Ureter (tissue), 1 donor: ENCODE measurements around the gene EML6. TPM values are rescaled to one million over a fixed set of nuclear protein-coding genes. Genes with fewer than 3 reads are reported as not detected.

Experiments used
- DNase-seq: peaks from one replicate; pipeline ENCODE4 v3.0.0-alpha.2; 2020; ENCODE audit warnings: low spot score
- total RNA-seq: library from RNA; stranded (reverse); gene quantifications from one replicate; pipeline ENCODE4 v1.2.4, GENCODE V29; 2023
- donor health status: DM: yes; HTN: yes; CAD: no.

Gene EML6
- total RNA-seq, 1 donor from 2014 or later = 5.4 TPM

GRCh38 chr2:54879032-54879431 is 155.6 kb downstream of the EML6 start:
- DNase-seq = no peak

- DNase-seq = no peak
Measured at GRCh38 chr2:54879598-54880332, 156.3 kb downstream of the EML6 start.

GRCh38 chr2:54880428-54880827 is 157.0 kb downstream of the EML6 start:
- DNase-seq = no peak

GRCh38 chr2:54881759-54882158 is 158.3 kb downstream of the EML6 start:
- DNase-seq = no peak

GRCh38 chr2:54885891-54886290 is 162.4 kb downstream of the EML6 start:
- no peak for DNase-seq

GRCh38 chr2:54887850-54888545 is 164.5 kb downstream of the EML6 start:
- no peak for DNase-seq

- DNase-seq = no peak
Measured at GRCh38 chr2:54889053-54889452, 165.6 kb downstream of the EML6 start.

GRCh38 chr2:54891909-54892308 is 168.4 kb downstream of the EML6 start:
- DNase-seq = no peak

- DNase-seq = no peak
Measured at GRCh38 chr2:54894467-54894866, 171.0 kb downstream of the EML6 start.

GRCh38 chr2:54895730-54896129 is 172.3 kb downstream of the EML6 start:
- DNase-seq = no peak

- no peak for DNase-seq
Measured at GRCh38 chr2:54897420-54898310, 174.2 kb downstream of the EML6 start.

- no peak for DNase-seq
Measured at GRCh38 chr2:54898456-54899226, 175.2 kb downstream of the EML6 start.

- no peak for DNase-seq
Measured at GRCh38 chr2:54899576-54900200, 176.2 kb downstream of the EML6 start.

- no peak for DNase-seq
Measured at GRCh38 chr2:54901224-54901986, 177.9 kb downstream of the EML6 start.

- no peak for DNase-seq
Measured at GRCh38 chr2:54902763-54903162, 179.3 kb downstream of the EML6 start.

- DNase-seq = peak; percentile 72
Measured at GRCh38 chr2:54903736-54904554, 180.5 kb downstream of the EML6 start.

- peak; percentile 62 for DNase-seq
Measured at GRCh38 chr2:54904836-54905235, 181.4 kb downstream of the EML6 start.

- no peak for DNase-seq
Measured at GRCh38 chr2:54906716-54907115, 183.3 kb downstream of the EML6 start.

- DNase-seq = no peak
Measured at GRCh38 chr2:54907663-54908062, 184.2 kb downstream of the EML6 start.
